GM21529 (cell line): ENCODE data around the gene GOLGB1.
A peak's percentile ranks its signal among the peaks of the same experiment; 100 is the strongest.
"Not testable (repeated sequence)": the region's sequence is repeated elsewhere in the genome, so short reads cannot be mapped to it uniquely, and the experiment has no call there.

ENCODE experiments used
- ATAC-seq: cut with Tn5 transposase; IDR thresholded peaks from one replicate; pipeline ENCODE4 v1.9.1; 2021; ENCODE audit not compliant: unreplicated experiment

GOLGB1 gene

DNA sequence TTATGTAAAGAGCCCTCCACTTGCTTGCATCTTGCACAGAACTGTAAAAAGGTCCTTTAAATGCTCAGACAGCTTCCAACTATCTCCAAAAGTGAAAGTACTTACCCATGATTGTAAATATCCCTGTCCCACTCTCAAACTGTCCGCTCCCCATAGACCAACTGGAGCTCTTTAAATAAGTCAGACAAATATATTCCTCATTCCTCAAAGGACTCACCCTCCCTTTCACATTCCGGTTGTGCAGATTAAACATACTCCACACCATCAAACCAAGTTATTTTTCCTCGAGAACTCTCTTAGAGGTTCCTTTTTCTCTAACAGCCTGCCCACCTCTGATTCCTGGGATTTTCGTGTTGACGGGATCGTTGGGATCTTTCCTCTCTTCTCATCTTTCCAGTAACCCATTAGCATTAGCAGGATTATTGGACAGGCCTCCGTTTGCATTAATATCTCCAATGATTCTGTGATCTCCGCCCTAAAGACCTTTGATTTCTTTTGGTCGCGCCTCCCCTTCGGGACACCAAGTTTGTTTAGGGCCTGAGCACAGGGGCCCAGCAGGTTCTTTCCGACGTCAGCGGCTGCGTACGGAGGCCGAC lies 763 bp downstream of the GOLGB1 start:
- ATAC-seq = peak; percentile 28

DNA sequence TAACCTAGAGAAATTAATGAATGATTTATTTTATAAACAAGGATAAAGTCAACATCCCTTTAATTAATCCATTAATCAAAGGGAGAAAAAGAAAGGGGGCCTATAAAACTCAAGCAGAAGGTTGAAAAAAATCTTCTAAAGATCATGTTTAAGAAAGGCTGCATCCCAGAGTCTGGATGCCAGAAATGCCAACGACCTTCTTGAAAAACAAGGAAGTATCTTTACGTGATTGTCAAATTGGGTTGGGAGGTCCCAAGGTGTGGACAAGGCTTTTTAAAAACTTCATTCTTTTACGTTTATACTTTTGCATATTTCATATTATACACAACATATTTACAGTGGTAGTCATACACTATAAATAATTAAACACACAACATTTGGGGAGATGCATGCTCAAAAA lies 1.6 kb downstream of the GOLGB1 start:
- ATAC-seq = no peak

- ATAC-seq = not testable (repeated sequence)
Observed at GRCh38 chr3:121743106-121743505, 6.4 kb downstream of the GOLGB1 start.

- ATAC-seq = no peak
Observed at GRCh38 chr3:121740896-121741295, 8.6 kb downstream of the GOLGB1 start.

DNA sequence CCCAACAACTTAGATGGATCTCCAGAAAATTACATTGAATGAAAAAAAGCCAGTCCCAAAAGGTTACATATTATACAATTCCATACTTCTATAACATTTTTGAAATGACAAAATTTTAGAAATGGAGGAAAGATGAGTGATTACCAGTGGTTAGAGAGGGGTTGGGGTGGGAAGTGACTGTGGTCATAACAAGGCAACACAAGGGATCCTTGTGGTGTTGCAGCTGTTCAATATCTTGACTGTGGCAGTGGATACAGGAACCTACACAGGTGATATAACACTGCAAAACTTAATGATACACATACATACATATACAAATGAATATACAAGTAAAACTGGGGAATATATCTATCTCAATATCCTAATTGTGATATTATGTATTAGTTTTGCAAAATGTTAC lies 9.6 kb downstream of the GOLGB1 start:
- no peak for ATAC-seq

DNA sequence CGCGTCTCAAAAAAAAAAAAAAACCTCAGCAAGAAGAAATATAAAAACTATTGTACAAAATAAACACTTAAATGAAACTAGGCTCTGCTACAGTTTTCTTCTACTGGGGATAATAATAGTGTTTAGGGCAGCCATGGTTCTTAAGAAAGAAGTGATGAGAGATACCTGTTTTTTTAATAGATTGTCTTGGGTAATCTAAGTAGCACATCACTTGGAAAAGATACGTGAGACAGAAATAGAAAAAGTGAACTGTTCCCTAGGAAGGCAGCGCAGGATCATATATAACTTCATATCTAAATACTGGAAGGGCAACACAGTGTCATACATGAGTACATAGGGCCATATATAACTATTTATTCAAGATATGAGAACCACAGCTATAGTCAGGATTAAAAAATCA lies 11.9 kb downstream of the GOLGB1 start:
- ATAC-seq = no peak

GRCh38 chr3:121736112-121736511 lies 13.4 kb downstream of the GOLGB1 start:
- no peak for ATAC-seq

- ATAC-seq = peak; percentile 98
Observed at GRCh38 chr3:121735047-121735696, 14.4 kb downstream of the GOLGB1 start.

DNA sequence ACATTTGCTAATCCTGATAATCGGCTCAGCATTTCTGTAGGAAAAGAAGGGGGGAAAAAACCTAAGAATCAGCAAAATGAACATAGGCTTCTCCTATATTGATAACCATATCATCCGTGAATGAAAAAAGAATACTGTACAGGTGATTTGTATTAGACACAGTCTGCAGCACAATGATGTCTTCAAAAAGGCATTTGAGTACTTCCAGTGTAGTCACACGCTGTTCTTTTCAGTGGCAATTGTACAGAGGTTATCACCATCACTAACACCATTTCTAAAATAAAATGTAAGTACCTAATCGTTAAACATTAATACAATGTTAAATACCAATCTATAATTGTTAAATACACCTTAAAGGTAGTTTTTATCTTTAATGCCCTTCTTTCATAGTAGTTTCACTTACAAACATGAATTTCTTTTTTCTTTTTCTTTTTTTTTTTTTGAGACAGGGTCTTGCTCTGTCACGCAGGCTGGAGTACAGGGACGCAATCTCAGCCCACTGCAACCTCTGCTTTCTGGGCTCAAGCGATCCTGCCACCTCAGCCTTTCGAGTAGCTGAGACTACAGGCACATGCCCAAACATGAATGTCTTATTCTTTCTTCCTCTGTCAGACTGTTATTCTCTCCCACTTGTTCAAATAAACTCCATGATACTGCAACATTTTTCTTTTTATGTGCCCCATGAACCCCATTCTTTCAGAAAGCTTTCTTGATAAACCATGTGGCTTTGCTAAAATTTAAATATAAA lies 18.4 kb downstream of the GOLGB1 start:
- no peak for ATAC-seq

- ATAC-seq = peak; percentile 94
Observed at GRCh38 chr3:121724130-121724529, 25.4 kb downstream of the GOLGB1 start.

DNA sequence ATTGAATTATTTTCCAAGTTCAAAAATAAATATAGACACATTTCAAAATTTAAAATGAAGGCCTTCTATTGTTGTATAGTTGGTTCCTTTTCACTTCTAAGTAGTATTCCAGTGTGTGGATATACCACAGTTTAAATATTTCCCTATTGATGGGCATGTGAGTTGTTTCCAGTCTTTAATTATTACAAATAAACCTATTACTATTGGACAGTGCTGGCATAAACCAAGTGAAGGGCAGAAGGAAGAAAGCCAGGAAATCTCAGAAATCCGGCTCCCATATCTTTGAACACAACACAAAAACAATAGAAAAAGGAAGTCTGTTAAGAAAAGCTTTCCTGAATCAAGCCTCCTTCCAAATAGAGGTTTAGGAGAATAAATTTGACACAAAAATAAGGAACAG lies 26.1 kb downstream of the GOLGB1 start:
- no peak for ATAC-seq

GRCh38 chr3:121722411-121722810 lies 27.1 kb downstream of the GOLGB1 start:
- no peak for ATAC-seq

DNA sequence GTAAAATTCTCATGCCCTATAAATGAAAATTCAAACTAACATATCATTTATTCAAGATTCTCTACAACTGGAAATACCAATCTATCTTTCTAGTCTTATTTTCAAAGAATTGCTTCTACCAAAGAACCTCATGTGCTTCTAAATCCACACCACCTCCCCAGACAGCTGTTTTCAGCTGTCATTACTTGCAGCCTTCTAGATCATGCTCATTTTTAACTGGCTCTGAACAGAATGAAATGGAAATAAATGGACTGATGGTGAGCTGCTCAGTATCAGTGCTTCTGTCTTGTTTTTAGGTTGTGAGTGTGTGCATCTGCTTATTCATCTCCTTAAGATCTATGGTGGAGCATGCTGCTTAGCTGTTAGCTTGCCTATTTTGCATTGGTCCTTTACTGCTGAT lies 29.4 kb downstream of the GOLGB1 start:
- ATAC-seq = no peak

DNA sequence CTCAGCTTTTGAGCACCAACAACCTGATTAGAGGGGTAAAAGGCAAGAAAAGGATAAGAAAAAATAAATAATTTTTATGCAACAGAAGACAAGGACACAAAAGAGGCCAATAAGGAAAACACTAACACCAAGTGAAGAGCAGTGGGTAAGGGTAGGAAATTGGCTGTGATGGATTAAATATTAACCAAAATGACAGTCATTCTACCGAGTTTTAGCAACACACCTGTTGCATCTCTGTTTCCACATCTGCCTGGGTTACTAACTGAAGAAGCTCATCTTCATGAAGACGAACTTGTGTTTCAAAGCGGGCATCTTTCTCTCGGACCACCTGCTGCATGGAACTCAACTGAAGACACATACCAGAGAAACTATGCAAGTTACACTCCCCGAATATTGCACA lies 30.1 kb downstream of the GOLGB1 start:
- ATAC-seq = no peak

DNA sequence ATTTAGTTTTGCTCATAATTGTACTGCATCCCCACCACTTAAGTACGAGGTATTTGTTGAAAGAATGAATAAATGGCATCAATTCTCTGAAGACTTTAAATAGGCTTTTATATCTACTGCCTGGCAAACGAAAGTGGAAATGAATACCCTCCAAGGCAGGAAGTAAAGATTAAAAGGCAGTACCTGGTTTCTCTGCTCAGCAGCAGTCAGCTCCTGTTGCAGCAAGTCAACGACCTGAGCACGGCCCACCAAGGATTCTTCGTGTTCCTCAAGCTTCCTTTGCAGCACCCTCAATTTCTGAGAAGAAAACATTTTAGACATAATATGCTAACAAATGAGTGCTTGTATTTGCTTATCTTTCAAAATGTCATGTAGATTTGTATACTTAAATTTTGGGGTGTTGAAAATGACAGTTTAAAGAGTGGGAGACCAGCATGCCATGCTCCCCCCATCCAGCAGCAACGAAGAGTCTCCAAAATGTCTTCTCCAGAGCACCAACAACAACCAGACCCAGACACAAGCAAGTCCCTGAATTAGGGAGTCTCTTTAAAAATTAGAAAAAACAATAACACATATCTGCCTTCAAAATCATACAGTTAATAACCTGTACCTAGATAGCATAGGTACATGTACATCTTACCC lies 31.2 kb downstream of the GOLGB1 start:
- ATAC-seq = no peak

GRCh38 chr3:121710347-121710746 lies 39.2 kb downstream of the GOLGB1 start:
- ATAC-seq = no peak

GRCh38 chr3:121707531-121708273 lies 41.8 kb downstream of the GOLGB1 start:
- ATAC-seq = no peak

- no peak for ATAC-seq
Observed at GRCh38 chr3:121705541-121705940, 44.0 kb downstream of the GOLGB1 start.

- no peak for ATAC-seq
Observed at GRCh38 chr3:121703973-121704372, 45.6 kb downstream of the GOLGB1 start.

DNA sequence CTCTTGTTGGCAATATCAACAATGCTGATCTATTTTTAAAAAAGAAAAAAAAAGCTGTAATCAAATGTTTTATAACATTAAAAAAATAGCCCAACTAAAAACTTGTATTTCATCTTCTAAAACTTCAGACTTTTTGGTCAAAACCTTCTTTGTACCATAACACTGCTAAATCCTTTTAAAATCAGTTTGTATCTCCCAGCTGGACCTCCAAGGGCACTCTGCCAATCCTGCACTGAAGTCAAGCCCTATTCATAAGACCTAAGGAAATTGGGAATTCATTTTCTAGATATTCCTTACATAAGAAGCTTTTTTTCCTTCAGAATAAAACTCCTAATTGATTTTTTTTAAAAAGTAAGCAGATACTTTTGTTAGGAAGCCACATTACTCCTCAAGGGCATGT lies 50.6 kb downstream of the GOLGB1 start:
- no peak for ATAC-seq

DNA sequence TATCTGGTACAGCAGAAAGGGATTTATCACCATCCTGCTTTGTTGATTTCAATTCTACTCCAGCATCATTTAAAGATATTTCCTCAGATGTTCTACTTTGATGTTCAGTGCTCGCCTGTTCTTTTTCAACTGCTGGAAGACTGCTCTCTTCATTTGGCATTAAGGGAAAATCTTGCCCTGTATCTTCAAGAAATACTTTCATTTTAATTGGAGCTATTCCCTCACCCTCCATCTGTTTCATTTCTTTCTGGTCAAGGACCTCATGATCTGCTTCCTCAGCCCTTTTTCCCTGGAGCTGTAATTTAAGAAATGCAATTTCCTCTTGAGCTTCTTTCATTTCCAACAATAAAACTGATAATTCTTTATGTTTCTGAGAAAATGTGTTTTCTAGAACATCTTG lies 51.1 kb downstream of the GOLGB1 start:
- ATAC-seq = no peak
